GM12864 (cell line): ENCODE results near the gene NIN.
A peak's percentile ranks its signal among the peaks of the same experiment; 100 is the strongest.
"Not testable (repeated sequence)": the region's sequence is repeated elsewhere in the genome, so short reads cannot be mapped to it uniquely, and the experiment has no call there.

Experiments
- DNase-seq: peaks from one replicate; pipeline ENCODE4 v3.0.0-alpha.2; 2011; ENCODE audit warnings: low read depth
- H3K4me3 ChIP-seq: 2 replicates; pipeline ENCODE4 v1.5.1; 2011; ENCODE audit warnings: mild to moderate bottlenecking, low read depth, low read length, control low read depth
- TF ChIP-seq, protein P1 (sequence below): IDR thresholded peaks from 2 replicates; pipeline ENCODE4 v1.5.1; 2011; ENCODE audit warnings: low read depth, mild to moderate bottlenecking, moderate library complexity, low read length, control low read depth, inconsistent platforms; ENCODE audit errors: missing control alignments

The NIN gene

DNA sequence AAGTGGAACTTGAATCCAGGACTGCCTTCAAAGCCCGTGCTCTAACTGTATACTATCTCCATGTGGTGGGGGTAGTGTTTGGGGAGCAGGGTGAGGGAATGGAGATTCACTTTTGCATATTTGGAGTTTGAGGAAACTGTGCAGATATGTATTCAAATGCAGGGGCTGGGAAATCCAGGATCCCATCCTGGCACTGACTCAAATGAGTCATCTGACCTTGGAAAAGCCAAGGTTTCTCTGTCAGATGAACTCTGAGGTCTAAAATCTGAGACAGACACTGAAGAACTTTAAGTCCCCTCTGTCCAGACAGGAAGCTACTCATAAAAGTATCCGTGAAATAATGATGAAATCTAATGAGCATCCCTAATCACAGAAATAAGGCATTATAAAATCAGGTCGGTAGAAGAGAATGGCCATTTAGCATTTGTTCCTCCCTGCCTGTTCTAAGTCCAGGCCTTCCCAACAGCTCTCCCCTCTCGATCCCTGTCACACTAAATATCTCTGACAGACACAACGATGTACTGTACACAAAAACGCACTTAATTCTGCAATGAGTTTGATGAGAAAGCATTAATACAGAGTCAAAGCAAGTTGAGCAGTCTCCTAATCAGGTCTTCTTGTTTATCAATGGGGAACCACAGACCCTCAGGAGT lies 14.4 kb downstream of the NIN start:
- DNase-seq = no peak
- H3K4me3 ChIP-seq = no peak overlapping the region
- TF ChIP-seq, protein P1, sequence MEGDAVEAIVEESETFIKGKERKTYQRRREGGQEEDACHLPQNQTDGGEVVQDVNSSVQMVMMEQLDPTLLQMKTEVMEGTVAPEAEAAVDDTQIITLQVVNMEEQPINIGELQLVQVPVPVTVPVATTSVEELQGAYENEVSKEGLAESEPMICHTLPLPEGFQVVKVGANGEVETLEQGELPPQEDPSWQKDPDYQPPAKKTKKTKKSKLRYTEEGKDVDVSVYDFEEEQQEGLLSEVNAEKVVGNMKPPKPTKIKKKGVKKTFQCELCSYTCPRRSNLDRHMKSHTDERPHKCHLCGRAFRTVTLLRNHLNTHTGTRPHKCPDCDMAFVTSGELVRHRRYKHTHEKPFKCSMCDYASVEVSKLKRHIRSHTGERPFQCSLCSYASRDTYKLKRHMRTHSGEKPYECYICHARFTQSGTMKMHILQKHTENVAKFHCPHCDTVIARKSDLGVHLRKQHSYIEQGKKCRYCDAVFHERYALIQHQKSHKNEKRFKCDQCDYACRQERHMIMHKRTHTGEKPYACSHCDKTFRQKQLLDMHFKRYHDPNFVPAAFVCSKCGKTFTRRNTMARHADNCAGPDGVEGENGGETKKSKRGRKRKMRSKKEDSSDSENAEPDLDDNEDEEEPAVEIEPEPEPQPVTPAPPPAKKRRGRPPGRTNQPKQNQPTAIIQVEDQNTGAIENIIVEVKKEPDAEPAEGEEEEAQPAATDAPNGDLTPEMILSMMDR = no peak

DNA sequence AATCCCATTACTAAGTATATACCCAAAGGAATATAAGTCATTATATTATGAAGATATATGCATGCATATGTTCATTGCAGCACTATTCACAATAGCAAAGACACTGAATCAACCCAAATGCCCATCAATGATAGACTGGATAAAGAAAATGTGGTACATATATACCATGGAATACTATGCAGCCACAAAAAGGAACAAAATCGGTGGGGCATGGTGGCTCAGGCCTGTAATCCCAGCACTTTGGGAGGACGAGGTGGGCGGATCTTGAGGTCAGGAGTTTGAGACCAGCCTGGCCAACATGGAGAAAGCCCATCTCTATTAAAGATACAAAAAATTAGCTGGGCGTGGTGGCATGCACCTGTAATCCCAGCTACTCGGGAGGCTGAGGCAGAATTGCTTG lies 15.4 kb downstream of the NIN start:
- not testable (repeated sequence) for DNase-seq, H3K4me3 ChIP-seq

DNA sequence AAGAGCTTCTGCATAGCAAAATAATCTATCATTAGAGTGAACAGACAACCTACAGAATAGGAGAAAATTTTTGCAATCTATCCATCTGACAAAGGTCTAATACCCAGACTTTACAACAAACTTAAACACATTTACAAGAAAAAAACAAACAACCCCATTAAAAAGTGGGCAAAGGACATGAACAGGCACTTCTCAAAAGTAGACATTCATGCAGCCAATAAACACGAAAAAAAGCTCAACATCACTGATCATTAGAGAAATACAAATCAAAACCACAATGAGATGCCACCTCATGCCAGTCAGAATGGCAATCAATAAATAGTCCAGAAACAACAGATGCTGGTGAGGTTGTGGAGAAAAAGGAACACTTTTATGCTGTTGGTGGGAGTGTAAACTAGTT lies 15.9 kb downstream of the NIN start:
- H3K4me3 ChIP-seq, DNase-seq: not testable (repeated sequence)

DNA sequence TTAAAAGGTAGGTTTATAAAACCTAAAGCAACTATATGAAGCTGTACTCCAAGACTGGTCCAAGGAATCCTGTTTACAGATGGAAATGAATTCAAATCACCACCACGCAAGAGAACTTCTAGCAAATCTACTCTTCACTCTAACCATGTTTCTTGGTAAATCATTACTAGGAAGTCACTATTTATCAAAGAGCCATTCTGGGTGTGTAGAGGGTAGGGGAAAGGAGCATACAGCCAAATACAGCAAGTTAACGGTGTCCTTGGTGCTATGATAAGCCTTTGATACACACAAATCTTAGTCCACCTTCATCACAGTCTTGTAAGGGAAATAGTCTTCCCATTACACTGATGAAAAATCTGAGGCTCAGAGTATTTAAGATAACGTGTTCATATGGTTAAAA lies 16.8 kb downstream of the NIN start:
- no peak for DNase-seq
- TF ChIP-seq, protein P1 = no peak
- H3K4me3 ChIP-seq = peak overlapping the region; percentile 9; the same call in 1 of the 2 replicates

DNA sequence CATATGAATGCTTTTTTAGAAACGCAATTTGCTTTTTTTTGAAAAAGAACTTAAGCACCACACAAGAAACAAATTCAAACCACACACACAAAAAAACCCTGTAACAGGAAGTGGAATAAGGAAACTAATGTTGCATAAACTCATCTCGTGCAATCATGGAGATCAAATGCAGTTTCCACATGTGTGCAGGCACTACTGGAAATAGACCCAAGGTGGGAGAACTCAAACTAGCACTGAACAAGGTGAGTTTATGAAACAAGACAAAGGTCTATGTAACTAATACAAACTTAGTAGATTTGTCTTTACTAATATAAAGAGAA lies 17.5 kb downstream of the NIN start:
- H3K4me3 ChIP-seq = no peak overlapping the region; the same call in 1 of the 2 replicates
- TF ChIP-seq, protein P1 = no peak
- DNase-seq = no peak

DNA sequence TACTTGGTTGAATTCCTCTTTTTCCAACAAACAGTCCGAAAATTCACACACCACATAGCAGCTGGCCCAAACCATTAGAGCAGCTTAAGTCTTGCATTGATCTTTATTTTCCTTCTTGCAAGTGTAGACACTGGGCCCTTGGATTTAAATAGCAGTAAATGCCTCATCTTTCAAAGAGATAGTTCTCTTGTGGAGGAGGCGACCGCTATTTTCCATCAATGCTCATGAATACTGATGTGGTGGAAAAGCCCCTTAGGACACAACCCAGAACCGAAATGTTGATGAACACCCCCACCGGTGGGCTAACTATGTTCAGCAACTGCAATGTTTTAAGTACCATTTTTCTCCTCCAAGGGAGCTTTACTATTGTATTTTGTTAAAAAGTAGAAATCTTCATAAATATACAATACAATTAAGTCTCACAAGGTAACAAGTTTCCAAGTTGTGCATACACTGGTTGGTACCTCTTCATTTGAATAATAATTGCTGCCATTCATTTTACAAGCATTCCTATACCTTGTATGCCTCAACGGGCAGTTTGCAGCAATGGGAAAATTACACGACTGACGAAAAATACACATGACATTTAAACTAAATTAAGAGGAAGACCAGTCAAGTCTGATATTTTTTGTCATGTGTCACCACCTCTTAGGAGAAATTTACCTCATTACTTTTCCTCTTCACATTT lies 18.0 kb downstream of the NIN start:
- no peak for DNase-seq
- TF ChIP-seq, protein P1 = no peak
- H3K4me3 ChIP-seq = peak overlapping the region; percentile 27; the same call in 1 of the 2 replicates

DNA sequence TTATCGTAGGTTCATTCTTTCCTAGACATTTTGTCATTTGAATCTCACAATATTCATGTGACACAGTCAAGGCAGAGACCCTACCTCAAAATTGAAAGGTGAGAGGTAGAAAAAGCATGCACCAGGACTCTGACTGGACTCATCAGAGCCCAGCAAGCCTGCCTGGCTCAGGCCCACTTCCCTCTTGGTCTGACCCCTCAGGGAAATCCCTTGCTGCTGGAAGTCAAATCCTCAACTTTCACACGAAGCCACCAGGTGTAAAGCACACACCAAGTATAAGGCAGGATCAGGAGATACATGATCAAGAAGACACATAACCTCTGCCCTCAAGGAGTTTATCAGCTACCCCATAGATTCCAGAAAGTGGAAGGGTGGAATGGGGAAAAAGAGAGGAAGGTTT lies 18.8 kb downstream of the NIN start:
- TF ChIP-seq, protein P1 = no peak
- no peak for DNase-seq
- no peak overlapping the region for H3K4me3 ChIP-seq

DNA sequence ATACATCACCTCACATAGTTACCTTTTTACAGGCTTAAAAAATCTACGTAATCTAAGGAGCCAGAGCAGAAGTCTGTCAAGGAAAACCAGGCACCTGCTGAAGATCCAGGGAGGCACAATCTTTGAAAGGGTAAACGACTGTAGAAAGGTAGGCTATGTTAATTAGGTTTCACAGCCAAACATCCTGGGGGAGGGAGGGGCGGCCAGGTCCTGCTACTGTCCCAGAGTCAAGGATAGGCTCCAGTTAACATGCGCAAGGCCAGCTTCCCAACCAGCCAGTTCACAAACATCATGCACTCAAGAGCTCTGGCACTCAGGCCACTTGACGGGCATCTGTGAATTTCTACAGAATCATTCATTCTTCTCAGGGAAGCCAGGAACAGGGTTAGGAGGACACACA lies 22.9 kb downstream of the NIN start:
- no peak overlapping the region for H3K4me3 ChIP-seq
- DNase-seq = no peak
- TF ChIP-seq, protein P1 = no peak
